GM23248 (cell line): ENCODE measurements around the gene MKKS. TPM values are rescaled to one million over a fixed set of nuclear protein-coding genes. Genes with fewer than 3 reads are reported as not detected.

Source experiments
- DNase-seq: peaks from one replicate; pipeline ENCODE4 v3.0.0-alpha.2; 2015
- H2AFZ ChIP-seq: fragments of 200-600 bp; sonication (generic); 2 replicates; pipeline ENCODE4 v1.6.1; 2016; ENCODE audit warnings: antibody characterized with exemption
- H3F3A ChIP-seq: fragments of 200-600 bp; sonication (generic); 2 replicates; pipeline ENCODE4 v1.6.1; 2016; ENCODE audit warnings: mild to moderate bottlenecking, antibody characterized with exemption, mixed run types; ENCODE audit not compliant: insufficient read depth
- H3K27ac ChIP-seq: fragments of 200-600 bp; sonication (generic); 2 replicates; pipeline ENCODE4 v1.5.1; 2016; ENCODE audit warnings: mild to moderate bottlenecking
- H3K27me3 ChIP-seq: fragments of 200-600 bp; sonication (generic); replicated peaks from 2 replicates; pipeline ENCODE4 v1.6.1; 2016; ENCODE audit warnings: mild to moderate bottlenecking; ENCODE audit not compliant: insufficient read depth
- H3K36me3 ChIP-seq: fragments of 200-600 bp; sonication (generic); 2 replicates; pipeline ENCODE4 v1.6.1; 2016; ENCODE audit warnings: low read depth, mild to moderate bottlenecking
- H3K4me1 ChIP-seq: fragments of 200-600 bp; sonication (generic); 2 replicates; pipeline ENCODE4 v1.6.1; 2016; ENCODE audit warnings: mild to moderate bottlenecking; ENCODE audit not compliant: insufficient read depth
- H3K4me2 ChIP-seq: fragments of 200-600 bp; sonication (generic); one replicate; pipeline ENCODE4 v1.6.1; 2016; ENCODE audit warnings: mild to moderate bottlenecking; ENCODE audit not compliant: unreplicated experiment
- H3K4me3 ChIP-seq: fragments of 200-600 bp; sonication (generic); 2 replicates; pipeline ENCODE4 v1.5.1; 2016; ENCODE audit warnings: mild to moderate bottlenecking
- H3K79me2 ChIP-seq: fragments of 200-600 bp; sonication (generic); 2 replicates; pipeline ENCODE4 v1.6.1; 2016; ENCODE audit warnings: mild to moderate bottlenecking; ENCODE audit not compliant: insufficient read depth
- H3K9ac ChIP-seq: fragments of 200-600 bp; sonication (generic); 2 replicates; pipeline ENCODE4 v1.6.1; 2016; ENCODE audit warnings: mild to moderate bottlenecking
- H3K9me2 ChIP-seq: fragments of 200-600 bp; sonication (generic); 2 replicates; pipeline ENCODE4 v1.6.1; 2016; ENCODE audit warnings: mixed run types, mild to moderate bottlenecking, moderate library complexity; ENCODE audit not compliant: insufficient read depth
- H3K9me3 ChIP-seq: fragments of 200-600 bp; sonication (generic); one replicate; pipeline ENCODE4 v1.6.1; 2017; ENCODE audit warnings: low read depth
- H4K20me1 ChIP-seq: fragments of 200-600 bp; sonication (generic); 2 replicates; pipeline ENCODE4 v1.6.0; 2016; ENCODE audit not compliant: insufficient read depth
- EZH2 ChIP-seq: fragments of 200-600 bp; sonication (generic); IDR thresholded peaks from 2 replicates; pipeline ENCODE4 v1.6.1; 2018; ENCODE audit warnings: antibody characterized with exemption, mild to moderate bottlenecking; ENCODE audit not compliant: insufficient read depth, poor library complexity, severe bottlenecking
- EZH2phosphoT487 ChIP-seq: fragments of 200-600 bp; sonication (generic); IDR thresholded peaks from 2 replicates; pipeline ENCODE4 v1.6.1; 2018; ENCODE audit warnings: antibody characterized with exemption, moderate library complexity, mild to moderate bottlenecking, low read depth; ENCODE audit not compliant: insufficient read depth
- WGBS, 2 experiments: methylation state at CpG; one replicate each; pipeline ENCODE4 v1.1.6; 2015 to 2017; ENCODE audit warnings: low lambda C conversion rate in 2 of 2, low coverage in 1 of 2; ENCODE audit errors: missing lambda C conversion rate in 2 of 2; 5-methylcytosine and 5-hydroxymethylcytosine counted together
- in situ Hi-C: fragments of 300-500 bp; cut with MboI; formaldehyde crosslinking; loops from 2 replicates; pipeline ENCODE4 v1.15.0; 2020
- polyA plus RNA-seq: library from polyadenylated mRNA; unstranded; fragments of >200 nt; fragmentation: Nextera tagmentation; extraction: Ambion mirVana; gene quantifications from 2 replicates; pipeline ENCODE4 v1.2.1, GENCODE V29; 2016
- total RNA-seq: library from RNA; depleted of rRNA; stranded (reverse); fragments of >200 nt; shearing (Covaris generic); gene quantifications from 2 replicates; pipeline ENCODE4 v1.2.3, GENCODE V29; 2014; rRNA removed

MKKS gene
- total RNA-seq (9.8 and 12.0 TPM in 2 replicates), polyA plus RNA-seq (17.4 and 17.8 TPM in 2 replicates)

DNA sequence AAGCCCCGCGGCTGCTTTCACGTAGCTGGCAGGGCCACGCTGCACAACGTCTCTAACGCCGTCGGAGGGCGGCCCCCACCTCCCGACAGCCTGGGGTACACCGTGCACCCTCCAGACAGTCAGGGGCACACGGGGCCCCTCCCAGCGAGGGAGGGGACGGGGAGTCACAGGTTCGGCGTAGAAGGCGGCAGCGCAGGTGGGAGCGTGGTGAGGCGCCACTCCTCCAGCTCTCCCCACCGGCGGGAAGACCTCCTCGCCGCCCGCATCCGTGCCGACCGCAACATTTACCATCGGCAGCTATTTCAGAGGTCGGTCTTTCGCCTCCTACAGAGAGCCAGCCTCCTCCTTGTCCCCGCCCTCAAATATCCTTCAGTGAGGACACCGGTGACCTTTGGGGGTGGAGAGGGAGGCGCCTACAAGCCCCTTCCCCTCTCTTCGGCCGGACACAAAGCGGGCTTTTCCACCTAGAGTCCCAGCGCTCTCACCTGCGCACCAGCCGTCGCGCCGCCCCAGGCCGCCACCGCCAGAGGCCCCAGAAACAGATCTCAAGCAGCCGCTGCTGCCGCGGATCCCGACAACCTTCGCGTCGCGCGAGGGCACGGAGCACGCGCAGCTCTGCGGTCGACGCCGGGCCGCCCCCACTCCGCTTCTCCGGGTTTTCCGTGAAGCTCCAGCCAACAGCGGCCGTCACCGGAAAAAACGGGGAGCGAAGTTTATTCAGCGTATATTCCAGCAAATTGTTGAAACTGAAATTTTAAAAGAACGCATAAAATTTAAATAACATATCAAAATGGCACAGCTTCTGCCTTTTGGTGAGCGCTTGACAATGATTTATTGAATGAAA lies at the start of gene MKKS:
Gene MKKS, minus strand, starts transcription at position 600 of the 844 bp plus-strand sequence. CDS start 20,708 bp downstream, outside the sequence.
- Histone ChIP-seq H3F3A (no peaks in the 10 kb centered on the region), H3K27me3 (no peaks in the 10 kb centered on the region), H3K9me2 (no peaks in the 10 kb centered on the region), H3K79me2 (peaks cover 61% of the 10 kb centered on the region), H3K4me1 (peaks cover 6% of the 10 kb centered on the region), H3K4me2 (peak within 1 kb of the TSS; percentile 91), H3K4me3 (peak within 1 kb of the TSS; percentile 82), H3K27ac (peak within 1 kb of the TSS; percentile 89), H4K20me1 (no peaks in the 10 kb centered on the region), H3K9me3 (no peaks in the 10 kb centered on the region), H3K9ac (peak within 1 kb of the TSS; percentile 91), H2AFZ (peak within 1 kb of the TSS; percentile 95), H3K36me3 (no peaks in the 10 kb centered on the region)
- TF ChIP-seq EZH2phosphoT487 (no peak), EZH2 (no peak)
- DNase-seq: peak; percentile 98
- in situ Hi-C loops: loop anchor here (25.0 kb wide), 1 partner anchor 1022 kb away; no protein-coding TSS in a partner anchor
- 0 to 1% methylated on average over 64 to 73 of the region's 73 CpGs for WGBS, 2 experiments

- no peak overlapping the region for H3K9ac ChIP-seq
- H3K9me2 ChIP-seq: no peaks in the 10 kb centered on the region
- no peaks in the 10 kb centered on the region for H3K9me3 ChIP-seq
- DNase-seq: no peak
- H3K27ac ChIP-seq: no peak overlapping the region
- no peaks in the 10 kb centered on the region for H3K4me1 ChIP-seq
- no peak overlapping the region for H2AFZ ChIP-seq
- in situ Hi-C loops: no loop called here
- no peaks in the 10 kb centered on the region for H3K79me2 ChIP-seq
- H4K20me1 ChIP-seq: no peaks in the 10 kb centered on the region
- no peaks in the 10 kb centered on the region for H3K27me3 ChIP-seq
- TF ChIP-seq EZH2: no peak
- TF ChIP-seq EZH2phosphoT487: no peak
- no peak overlapping the region for H3K4me3 ChIP-seq
- no peak overlapping the region for H3K4me2 ChIP-seq
- H3F3A ChIP-seq: peaks cover 17% of the 10 kb centered on the region
- WGBS, 2 experiments: 94 to 95% methylated on average over 2 of the region's 2 CpGs
- H3K36me3 ChIP-seq: no peaks in the 10 kb centered on the region
These were observed 49.7 kb upstream of the MKKS start for GRCh38 chr20:10483691-10484090.

GRCh38 chr20:10481676-10482075 lies 47.7 kb upstream of the MKKS start:
- H3K9me2 ChIP-seq: no peaks in the 10 kb centered on the region
- no peaks in the 10 kb centered on the region for H3K27me3 ChIP-seq
- H3K4me1 ChIP-seq: peaks cover 1% of the 10 kb centered on the region
- no peak overlapping the region for H3K9ac ChIP-seq
- no peak overlapping the region for H3K4me2 ChIP-seq
- no peaks in the 10 kb centered on the region for H3K9me3 ChIP-seq
- H4K20me1 ChIP-seq: no peaks in the 10 kb centered on the region
- TF ChIP-seq EZH2 (no peak), EZH2phosphoT487 (no peak)
- H3K4me3 ChIP-seq: no peak overlapping the region
- no peaks in the 10 kb centered on the region for H3K36me3 ChIP-seq
- no peak for DNase-seq
- H3K27ac ChIP-seq: no peak overlapping the region
- peaks cover 6% of the 10 kb centered on the region for H3F3A ChIP-seq
- in situ Hi-C loops: no loop called here
- WGBS, 2 experiments: 95 to 98% methylated on average over 5 of the region's 5 CpGs
- H2AFZ ChIP-seq: no peak overlapping the region
- 0 out of 2 replicates have a peak, but pooled peaks cover 8% of the 10 kb centered on the region for H3K79me2 ChIP-seq

GRCh38 chr20:10478930-10479329 lies 44.9 kb upstream of the MKKS start:
- Histone ChIP-seq H3K27me3 (no peaks in the 10 kb centered on the region), H3K4me2 (no peak overlapping the region), H2AFZ (no peak overlapping the region), H3K9me3 (no peaks in the 10 kb centered on the region), H3K36me3 (no peaks in the 10 kb centered on the region), H3F3A (peaks cover 17% of the 10 kb centered on the region), H3K9ac (no peak overlapping the region), H3K27ac (no peak overlapping the region), H4K20me1 (no peaks in the 10 kb centered on the region), H3K4me1 (peaks cover 13% of the 10 kb centered on the region), H3K9me2 (no peaks in the 10 kb centered on the region), H3K79me2 (0 out of 2 replicates have a peak, but pooled peaks cover 8% of the 10 kb centered on the region), H3K4me3 (no peak overlapping the region)
- TF ChIP-seq EZH2 (no peak), EZH2phosphoT487 (no peak)
- WGBS, 2 experiments: 96 to 98% methylated on average over 4 of the region's 4 CpGs
- no peak for DNase-seq
- in situ Hi-C loops: no loop called here
